Raji (cell line): ENCODE data around the gene CYP24A1.

ENCODE experiments used
- POLR2A ChIP-seq: IDR thresholded peaks from 2 replicates; pipeline ENCODE4 v1.6.1; 2011; ENCODE audit warnings: low read depth, low read length, control low read depth; ENCODE audit not compliant: insufficient read depth

Gene CYP24A1

GRCh38 chr20:54126806-54127655, 46.8 kb downstream of the CYP24A1 start:
- TF ChIP-seq POLR2A, result no peak

DNA sequence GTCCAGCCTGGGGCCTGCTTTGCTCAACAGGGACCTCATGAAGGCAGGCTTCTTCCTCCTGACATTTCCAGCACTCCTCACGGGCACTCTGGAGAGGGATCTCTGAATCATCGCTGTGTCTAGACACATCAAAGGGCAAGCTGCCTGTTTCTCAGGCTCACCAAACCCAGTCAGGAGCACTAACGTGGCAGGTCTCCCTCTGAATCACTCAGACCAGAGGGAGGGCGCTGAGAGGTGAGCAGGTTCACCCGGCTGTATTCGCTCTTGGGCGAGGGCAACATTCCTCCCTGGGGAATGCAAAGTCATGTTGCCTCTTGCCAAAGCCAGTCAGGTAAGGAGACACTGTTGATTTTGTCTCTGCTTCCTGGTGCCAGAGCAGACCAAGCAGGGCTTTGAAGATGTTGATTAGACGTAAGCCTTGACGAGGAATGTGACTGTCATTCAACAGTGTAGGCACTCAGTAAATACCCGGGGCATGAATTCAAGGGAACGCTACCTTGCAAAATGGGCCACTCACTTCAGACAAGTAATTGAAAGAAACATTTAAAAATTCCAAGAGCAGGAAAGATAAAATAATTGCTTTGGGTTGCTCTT, 50.1 kb downstream of the CYP24A1 start:
- no peak for TF ChIP-seq POLR2A

GRCh38 chr20:54122681-54123586, 50.9 kb downstream of the CYP24A1 start:
- no peak for TF ChIP-seq POLR2A

DNA sequence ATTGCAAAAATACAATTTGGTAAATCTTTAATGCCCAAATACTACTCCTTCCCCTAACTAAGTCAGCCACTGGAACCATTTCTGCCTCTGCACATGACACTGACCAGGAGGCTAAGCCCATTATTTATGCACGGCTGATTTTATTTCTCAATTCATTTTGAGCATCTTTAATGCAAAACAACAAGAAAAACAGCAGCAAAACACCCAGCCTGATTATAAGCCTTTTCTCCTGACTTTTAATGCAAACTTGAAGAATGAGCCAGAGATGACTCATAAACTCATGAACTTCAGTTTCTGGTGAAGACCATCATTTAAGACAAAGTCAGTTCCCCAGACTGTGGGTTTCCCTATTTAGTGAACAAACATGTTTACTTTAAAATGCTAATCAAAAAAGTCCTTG, 51.6 kb downstream of the CYP24A1 start:
- TF ChIP-seq POLR2A, result no peak

DNA sequence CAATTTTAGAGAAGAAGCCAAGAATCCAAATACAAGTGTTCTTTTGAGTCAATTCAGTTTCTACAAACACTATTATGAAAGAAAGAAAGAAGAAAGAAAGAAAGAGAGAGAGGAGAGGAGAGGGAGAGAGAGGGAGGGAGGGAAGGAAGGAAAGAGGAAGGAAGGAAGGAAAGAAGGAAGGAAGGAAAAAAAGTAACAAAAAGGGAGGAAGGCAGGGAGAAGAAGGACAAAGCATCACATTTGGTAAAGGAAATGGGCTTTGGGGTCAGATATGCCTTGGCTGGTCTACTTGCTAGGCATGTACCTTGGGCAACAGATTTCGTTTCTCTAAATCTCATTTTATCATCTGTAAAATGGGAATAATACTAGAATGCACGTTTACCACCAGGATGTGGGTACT, 54.0 kb downstream of the CYP24A1 start:
- no peak for TF ChIP-seq POLR2A

GRCh38 chr20:54118220-54119001, 55.4 kb downstream of the CYP24A1 start:
- no peak for TF ChIP-seq POLR2A

DNA sequence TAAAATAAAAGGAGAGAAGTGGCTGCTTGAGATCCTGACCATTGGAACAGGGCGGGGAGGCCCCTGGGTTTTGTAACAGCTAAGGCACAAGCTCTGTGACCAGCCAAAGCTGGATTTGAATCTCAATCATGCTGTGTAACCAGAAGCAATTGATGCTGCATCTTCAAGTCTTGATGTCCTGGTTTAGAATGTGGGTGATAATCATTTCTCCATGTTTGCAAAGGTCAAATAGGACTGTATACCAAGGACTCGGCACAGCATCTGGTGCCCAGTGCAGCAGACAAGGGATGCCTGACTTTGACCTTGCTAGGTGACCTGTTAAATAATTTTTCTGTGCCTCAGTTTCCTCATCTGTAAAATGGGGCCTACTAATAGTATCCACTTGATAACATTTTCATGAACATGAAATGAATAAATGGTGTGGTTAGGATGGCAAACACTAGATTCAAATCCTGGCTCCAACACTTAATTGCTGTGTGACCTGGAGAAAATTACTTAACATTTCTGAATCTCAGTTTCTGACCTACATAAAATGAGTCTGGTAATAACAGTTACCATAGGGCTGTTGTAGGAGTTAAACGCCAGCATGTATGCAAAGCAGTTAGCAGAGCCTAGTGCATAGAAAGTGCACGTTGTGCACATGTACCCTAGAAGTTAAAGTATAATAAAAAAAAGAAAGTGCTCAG, 57.1 kb downstream of the CYP24A1 start:
- no peak for TF ChIP-seq POLR2A

DNA sequence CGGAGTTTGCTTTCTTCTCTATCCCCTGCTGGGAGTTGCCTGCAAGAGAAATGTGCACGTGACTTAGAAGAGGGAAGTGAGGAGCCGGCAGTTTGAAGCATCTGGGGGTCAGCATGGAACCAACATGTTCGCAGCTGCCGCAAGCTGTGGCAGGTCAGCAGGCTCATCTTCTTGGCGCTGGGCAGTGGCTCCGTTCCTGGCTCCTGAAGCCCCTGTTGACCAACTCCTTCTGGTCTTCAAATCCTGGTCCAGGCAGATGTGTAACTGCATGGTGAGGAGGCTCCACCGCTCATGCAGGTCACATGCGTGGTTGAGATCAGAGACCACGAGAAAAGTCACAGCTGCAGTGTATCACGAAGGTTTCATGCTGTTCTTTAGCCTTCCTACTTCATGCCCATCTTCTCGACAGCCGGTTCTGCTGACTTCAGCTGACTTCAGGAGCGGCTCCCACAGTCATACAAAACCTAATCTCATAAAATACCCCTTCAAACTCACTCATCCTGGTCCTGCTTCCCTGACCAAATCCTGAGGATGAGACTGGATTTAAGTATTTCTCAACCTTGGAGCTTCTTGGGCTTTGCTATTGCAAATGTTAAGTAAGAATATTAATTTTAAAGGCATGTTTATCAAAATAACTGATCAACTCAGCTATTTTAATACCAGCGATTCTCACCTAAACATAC, 58.5 kb downstream of the CYP24A1 start:
- TF ChIP-seq POLR2A, result no peak

GRCh38 chr20:54114109-54114508, 59.7 kb downstream of the CYP24A1 start:
- no peak for TF ChIP-seq POLR2A

DNA sequence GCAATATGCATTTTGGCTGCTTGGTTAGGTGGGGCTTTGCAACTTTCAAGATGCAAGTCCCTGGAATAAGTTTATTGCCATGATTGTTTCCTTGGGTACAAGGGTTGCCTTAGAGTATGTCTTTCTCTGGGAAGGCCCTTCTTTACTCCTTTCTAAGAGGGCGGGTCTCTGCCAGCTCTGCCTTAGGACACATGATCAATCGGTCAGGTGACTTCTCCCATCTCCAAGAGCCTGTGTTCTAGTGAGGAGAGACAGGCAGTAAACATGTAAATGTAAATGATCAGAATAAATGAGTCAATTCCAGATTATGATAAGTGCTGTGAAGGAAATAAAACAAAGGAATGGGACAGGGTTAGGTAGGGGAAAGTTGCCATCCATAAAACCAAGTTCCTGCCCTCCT, 60.2 kb downstream of the CYP24A1 start:
- TF ChIP-seq POLR2A, result no peak

GRCh38 chr20:54112221-54112884, 61.4 kb downstream of the CYP24A1 start:
- no peak for TF ChIP-seq POLR2A

- no peak for TF ChIP-seq POLR2A
Measured at GRCh38 chr20:54111460-54111859, 62.3 kb downstream of the CYP24A1 start.

- no peak for TF ChIP-seq POLR2A
Measured at GRCh38 chr20:54110457-54110856, 63.3 kb downstream of the CYP24A1 start.

GRCh38 chr20:54110041-54110440, 63.7 kb downstream of the CYP24A1 start:
- no peak for TF ChIP-seq POLR2A

- no peak for TF ChIP-seq POLR2A
Measured at GRCh38 chr20:54108817-54109216, 65.0 kb downstream of the CYP24A1 start.
